Measurements from ENCODE around the gene CLDN20.

DNA sequence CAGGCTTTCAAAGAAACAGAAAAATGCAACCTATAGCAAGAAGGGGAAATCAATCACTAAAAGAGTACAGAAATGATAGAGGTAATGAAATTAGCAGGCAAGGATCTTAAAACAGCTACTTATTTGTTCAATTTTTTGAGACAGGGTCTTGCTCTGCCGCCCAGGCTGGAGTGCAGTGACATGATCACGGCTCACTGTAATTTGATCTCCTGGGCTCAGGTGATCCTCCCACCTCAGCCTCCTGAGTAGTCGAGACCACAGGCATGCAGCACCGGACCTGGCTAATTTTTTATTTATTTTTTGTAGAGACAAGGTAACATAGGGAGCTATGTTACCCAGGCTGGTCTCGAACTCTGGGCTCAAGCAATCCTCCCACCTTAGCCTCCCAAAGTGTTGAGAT, 28.9 kb downstream of the CLDN20 start:
- TF ChIP-seq CTCF (IDR thresholded peaks at IDR 0.05) (no peak), ZFX (IDR thresholded peaks at IDR 0.05; ENCODE audit: borderline replicate concordance) (no peak)
